ENCODE measurements around the gene ATP2C1.

DNA sequence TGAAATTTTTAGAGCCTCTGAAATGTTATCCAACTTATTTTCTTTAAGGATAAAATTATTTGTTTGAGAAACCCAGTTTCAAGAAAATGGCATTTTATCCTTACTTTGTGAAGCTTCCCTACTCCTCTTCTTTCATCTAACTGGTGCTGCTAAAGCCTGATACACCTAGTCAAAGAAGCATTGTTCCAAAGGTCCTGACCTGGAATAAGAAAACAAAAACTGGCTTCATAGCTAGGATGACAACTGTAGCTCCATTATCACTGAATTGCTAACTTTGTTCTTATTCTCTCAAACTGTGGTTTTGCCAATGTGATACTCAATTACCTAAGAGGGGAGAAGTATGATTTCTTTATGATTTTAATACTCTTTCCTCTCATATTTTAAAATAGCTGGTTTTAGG lies 27.6 kb upstream of the ATP2C1 start:
- TF ChIP-seq, protein P1, sequence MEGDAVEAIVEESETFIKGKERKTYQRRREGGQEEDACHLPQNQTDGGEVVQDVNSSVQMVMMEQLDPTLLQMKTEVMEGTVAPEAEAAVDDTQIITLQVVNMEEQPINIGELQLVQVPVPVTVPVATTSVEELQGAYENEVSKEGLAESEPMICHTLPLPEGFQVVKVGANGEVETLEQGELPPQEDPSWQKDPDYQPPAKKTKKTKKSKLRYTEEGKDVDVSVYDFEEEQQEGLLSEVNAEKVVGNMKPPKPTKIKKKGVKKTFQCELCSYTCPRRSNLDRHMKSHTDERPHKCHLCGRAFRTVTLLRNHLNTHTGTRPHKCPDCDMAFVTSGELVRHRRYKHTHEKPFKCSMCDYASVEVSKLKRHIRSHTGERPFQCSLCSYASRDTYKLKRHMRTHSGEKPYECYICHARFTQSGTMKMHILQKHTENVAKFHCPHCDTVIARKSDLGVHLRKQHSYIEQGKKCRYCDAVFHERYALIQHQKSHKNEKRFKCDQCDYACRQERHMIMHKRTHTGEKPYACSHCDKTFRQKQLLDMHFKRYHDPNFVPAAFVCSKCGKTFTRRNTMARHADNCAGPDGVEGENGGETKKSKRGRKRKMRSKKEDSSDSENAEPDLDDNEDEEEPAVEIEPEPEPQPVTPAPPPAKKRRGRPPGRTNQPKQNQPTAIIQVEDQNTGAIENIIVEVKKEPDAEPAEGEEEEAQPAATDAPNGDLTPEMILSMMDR (IDR thresholded peaks at IDR 0.05), result no peak
- no peak for TF ChIP-seq POLR2A (IDR thresholded peaks at IDR 0.05)
